HG03439 (cell line): ENCODE data around the gene CDH13.

Source experiments
- ATAC-seq: cut with Tn5 transposase; IDR thresholded peaks from one replicate; pipeline ENCODE4 v1.9.1; 2021; ENCODE audit warnings: mild to moderate bottlenecking, moderate library complexity; ENCODE audit not compliant: unreplicated experiment

Gene CDH13

DNA sequence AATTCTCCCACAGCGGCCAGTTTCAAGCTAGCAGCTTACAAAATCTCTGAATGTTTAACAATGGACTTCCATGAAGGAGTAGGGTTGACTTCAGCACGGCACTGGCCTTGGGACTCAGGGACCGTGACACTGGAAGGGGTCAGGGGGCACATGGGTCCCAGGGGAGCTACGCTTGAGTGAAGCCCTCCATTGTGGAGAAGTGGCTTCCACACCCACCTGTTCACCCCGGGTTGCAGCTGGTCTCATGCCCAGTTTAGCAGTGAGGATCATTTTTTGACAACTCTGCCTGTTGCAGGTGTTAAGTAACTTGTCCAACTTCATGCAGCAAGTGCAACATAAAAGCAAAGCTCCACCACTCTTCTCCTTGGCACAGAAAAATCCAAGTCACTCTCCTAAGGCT, 510.2 kb downstream of the CDH13 start:
- ATAC-seq = no peak

DNA sequence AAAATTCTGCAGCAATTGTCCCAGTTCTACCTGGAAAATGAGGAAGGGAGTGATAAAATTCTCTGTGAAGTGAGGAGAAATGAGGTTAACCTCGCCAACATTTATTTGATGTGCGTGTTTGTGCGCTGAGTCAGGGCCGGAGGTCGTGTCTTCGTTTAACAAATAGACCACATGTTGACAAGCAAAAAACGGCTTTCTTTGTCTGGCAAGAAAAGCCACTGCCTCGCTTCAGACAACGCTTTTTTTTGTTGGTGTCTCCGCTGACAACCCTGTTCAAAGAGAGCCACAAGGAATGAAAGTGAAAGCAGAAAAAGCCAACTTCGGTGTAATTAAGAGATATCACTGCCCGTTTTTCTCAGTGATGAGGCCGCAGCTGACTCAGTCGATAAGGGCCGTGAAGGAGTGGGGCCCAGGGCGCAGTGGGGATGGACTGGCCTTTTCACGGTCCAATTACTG, 510.6 kb downstream of the CDH13 start:
- ATAC-seq = no peak

DNA sequence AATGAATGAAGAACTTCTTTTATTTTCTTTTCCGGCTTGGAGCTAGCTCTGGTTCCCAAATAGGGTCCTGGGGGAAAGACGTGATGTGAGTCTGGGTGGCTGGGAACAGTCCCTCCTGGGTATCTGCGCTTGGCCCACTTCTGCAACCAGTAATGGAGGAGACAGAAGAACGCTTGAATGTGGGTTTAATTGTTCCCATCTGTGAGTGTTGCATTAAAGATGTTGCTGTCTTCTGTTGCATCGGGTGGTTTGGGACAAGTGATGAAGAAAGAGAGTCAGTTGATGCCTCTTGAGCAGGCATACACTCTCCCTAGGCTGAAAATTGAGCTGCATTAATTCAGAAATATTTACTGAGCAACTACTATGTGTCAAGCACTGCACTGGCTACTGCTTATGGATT, 511.1 kb downstream of the CDH13 start:
- no peak for ATAC-seq

DNA sequence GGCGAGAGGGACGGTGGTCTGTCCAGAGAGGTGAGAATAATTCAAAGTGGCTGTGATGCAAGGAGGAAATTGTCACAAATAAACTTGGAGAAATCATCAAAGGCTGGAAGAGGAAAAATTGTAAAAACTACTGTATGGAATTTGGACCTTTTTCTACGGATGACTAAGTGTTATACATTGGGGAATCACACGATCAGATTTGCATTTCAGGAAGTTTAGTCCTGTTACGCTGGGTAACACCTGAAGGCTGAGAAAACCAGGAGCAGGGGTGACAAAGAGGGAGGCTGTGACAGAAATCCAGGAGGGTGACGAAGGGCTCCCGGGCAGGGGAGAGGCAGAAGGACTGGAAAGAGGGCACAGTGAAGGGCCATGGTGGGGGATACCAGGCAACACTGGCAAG, 511.7 kb downstream of the CDH13 start:
- ATAC-seq = no peak

DNA sequence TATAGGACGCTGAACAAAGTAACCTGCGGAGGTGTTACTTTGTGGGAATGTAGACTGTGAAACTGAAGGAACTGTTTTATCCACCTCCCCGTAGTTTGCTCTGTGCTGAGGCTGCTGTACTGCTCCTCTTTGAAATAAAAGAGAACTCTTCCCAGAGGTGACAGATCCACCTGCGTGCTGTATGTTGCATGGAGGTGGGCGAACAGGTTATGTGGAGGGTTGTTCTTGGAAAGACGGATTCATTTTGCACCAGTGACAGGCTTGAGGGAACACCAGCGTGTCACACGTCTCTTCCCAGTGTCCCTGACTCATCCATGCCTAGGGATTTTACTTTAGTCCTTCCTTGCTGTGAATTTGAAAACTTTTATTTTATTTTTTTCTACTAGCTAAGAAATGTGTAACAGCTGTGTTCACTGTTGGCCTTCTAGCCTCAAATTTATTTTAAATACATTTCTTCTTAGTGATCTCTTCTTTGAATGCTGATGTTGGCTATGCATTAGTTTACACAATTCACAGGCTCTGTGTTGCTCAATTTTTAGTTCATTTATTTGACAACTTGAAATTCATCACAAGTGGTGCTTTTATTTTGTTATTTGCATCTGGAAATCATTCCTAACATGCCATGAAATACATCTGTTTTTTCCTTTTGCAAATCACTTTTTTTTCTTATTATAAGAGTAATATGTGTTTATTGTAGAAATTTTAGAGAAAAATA, 512.4 kb downstream of the CDH13 start:
- no peak for ATAC-seq

DNA sequence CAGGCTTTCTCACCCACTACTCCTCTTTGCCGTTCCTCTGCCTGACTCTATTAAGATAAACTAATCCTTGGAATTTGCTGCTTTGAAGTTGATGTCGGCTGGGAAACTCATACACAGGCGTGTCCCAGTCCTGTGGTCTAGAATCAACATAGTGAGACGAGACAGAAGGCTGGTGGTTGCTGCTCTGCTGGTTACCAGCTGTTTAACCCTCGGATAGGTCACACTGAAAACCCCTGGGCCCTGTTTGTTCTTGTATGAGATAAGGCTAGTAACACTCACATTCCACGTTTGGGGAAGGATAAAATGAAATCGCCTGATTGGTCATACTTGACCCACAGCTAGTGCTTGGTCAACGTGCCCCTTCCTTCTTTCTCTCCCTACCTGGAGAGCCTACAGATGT, 517.0 kb downstream of the CDH13 start:
- no peak for ATAC-seq

DNA sequence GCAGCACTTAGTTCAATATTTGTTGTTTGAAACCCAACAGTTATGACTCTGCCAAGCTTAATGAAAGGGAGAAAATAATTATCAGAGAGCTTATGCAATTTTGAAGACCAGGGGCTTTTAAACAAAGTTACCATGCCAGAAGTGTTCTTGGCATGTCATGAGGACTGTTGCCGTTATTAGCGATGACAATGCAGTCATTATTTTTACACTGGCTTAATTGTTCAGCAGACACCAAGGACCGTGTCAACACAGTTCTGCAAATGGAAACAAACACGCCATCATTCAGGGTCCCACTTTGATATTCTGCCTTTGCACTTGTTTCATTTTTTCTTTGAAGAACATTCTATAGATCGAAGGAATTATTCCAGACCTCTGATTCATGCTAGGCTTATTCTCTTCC, 518.5 kb downstream of the CDH13 start:
- no peak for ATAC-seq

DNA sequence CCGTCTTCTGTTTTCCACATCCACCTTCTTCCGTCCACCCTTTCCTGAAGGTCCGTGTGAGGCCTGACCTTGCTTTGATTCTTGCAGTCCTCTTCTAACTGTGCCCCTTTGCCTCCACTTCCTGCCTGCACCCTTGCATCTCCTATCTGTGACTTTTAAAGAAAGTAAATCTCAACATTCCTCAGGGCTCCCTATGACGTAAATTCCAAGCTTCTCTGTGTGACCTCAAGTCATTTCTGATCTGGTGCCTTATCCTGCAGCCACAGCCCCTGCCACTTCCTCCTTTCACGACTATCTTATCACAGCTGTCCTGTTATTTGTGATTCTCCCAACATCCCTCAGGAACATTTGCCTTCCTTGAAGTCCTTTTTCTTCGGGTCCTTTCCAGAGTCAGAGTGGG, 520.5 kb downstream of the CDH13 start:
- ATAC-seq = no peak

DNA sequence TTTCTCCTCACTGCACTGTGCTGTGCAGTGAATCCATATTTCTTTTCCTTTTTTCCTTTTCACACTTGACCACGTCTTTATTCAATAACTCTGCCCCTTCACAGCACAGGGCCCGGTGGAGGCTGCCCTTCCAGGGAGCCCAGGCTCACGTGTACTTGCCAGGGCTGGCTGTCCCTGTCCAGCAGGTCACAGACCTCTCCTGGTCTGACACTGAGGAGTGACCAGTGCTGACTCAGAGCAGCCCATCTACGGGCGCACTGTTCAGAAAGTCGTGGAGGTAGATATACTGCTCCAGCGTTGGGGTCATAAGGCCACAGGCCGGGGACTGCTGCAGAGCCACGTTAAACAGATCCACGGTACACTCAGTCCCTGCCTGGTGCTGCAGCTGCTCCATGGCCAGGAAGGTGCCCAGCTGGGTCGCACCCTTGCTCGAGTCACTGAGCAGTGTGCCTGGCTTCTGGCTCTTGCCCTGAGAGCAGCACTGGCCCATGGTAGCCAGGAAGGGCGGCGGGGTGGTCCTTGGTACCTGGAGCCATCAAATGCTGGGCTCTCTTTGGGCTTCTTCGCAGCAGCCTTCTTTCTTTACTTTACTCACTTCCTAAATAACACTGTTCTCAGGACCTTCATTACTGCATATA, 531.7 kb downstream of the CDH13 start:
- no peak for ATAC-seq

DNA sequence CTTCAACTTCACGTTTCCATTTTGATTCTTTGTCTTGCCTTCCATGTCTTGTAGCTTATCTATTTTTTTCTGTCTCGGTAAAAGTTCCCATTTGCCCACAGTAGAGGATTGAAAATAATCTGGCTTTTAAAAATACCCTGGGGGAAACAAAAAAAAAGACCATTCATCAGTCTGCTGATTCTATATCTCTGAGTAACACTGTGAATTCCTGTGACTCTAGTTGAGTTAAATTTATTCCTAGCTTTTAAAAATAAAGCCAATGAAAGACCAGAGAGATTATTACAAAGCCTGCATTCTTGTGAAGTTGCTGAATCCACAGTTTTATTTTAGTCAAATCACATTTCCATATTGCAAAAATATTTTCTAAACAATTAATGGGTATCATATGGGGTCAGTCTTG, 532.3 kb downstream of the CDH13 start:
- no peak for ATAC-seq

DNA sequence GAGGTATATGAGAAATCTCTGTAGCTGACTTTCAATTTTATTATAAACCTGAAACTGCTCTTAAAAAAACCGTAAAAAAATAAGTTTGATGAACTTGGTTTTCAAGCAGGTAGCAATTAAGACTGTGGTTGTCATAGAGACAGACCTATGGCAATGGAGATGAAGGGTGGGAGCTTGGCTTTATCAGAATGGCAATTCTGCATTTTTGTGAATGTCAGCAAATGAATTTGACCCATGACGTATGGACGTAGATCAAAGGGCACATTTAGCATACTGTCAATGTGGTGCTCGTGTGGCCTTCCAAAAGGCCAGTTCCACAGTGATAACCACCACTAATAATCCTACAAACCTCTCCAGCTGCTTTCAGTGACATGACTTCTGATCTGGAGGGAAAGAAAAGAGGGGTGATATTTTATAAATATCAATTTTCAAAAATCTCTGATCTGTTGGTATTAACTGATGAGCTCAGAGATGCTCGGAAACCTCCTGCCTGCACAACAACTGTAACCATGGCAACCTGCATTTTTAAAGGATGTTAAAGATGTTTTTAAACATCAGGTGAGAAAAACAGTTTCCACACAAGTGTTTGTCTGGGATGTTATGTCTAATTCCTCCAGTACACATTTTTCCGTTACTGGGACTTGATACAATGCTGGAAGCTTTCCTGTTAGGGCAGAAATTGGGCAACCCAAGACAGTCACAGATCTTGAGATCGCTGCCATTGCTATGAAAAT, 533.7 kb downstream of the CDH13 start:
- ATAC-seq = no peak

DNA sequence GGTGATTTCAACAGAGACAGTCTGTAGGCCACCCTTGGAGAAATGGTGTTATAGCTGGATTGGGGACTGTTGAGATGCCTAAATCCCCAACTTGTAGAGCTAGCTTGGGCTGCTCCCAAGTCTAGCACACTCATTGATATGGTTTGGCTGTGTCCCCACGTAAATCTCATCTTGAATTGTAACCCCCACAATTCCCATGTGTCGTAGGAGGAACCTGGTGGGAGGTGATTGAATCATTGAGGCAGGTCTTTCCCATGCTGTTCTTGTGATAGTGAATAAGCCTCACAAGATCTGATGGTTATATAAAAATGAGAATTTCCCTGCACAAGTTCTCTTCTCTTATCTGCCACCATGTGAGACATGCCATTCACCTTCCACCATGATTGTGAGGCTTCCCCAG, 536.0 kb downstream of the CDH13 start:
- ATAC-seq = no peak

DNA sequence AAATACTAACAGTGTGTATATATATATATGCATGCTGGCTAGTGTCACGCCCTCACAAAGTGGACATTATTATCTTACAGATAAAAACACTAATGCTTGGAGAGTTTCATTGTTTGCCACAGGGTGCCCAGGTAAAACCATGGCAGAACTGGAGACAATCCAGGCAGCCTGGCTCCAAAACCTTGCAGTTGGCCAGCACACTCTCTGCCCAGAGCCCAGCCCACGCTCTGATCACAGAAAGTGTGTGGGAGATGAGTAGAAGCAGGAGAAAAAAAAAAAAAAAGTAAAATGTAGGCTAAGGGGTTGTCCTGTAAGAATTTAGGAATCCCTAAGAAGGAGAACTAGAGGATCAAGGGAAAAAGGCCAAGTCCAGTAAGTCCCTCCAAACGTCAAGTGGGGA, 538.0 kb downstream of the CDH13 start:
- no peak for ATAC-seq

DNA sequence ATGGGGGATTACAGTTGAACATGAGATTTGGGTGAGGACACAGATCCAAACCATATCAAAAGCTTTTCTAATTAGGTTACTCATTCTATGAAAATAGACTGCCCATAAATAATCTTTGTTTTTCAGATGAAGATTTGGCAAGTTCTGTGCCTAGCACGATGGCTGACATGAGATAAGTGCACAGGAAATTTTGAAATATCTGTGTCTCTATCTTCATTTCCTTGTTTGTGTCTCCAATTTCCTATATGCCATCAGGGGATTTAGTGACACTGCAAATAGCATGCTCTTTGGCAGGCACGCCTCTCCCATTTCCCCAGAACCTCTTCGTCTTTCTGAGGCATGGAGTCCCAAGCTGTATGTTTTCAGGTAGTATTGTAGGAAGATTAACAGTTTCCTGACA, 544.6 kb downstream of the CDH13 start:
- no peak for ATAC-seq

DNA sequence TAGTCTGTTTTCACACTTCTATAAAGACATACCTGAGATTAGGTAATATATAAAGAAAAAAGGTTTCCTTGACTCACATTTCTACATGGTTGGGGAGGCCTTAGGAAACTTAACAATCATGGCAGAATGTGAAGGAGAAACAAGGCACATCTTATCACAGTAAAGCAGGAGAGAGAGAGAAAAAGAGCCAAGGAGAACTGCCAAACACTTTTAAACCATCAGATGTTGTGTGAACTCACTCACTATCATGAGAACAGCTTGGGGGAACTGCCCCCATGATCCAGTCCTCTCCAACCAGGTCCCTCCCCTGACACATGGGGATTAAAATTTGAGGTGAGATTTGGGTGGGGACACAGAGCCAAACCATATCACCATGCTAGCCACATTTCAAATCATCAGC, 547.9 kb downstream of the CDH13 start:
- no peak for ATAC-seq

DNA sequence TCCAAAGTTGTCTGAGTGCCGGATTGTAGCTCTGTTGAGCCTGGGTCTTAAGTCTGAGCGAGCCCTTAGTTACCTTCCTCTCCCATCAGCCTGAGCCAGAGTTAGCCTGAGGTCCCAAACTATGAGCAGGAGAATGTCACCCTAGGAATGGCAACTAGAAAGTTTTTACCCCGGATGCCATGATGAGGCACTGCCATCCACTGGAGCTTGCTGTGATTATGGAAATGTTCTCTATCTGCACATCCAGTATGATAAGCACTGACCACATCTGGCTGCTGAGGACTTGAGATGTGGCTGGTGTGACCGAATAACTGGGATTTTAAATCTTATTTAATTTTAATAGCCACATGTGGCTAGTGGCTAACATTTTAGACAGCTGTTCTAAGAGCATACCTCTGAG, 550.0 kb downstream of the CDH13 start:
- no peak for ATAC-seq

DNA sequence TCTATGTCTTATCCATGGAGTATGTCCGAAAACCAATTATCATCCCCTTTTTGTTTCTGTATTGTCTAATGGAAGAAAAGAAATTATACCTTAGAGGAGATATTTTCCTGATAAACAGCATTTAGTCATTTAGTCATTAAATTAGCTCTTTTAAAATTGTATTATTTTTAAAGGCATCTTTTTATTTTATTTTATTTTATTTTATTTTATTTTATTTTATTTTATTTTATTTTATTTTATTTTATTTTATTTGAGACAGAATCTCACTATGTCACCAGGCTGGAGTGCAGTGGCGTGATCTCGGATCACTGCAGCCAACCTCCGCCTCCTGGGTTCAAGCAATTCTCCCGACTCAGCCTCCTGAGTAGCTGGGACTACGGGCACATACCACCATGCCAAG, 559.1 kb downstream of the CDH13 start:
- no peak for ATAC-seq

DNA sequence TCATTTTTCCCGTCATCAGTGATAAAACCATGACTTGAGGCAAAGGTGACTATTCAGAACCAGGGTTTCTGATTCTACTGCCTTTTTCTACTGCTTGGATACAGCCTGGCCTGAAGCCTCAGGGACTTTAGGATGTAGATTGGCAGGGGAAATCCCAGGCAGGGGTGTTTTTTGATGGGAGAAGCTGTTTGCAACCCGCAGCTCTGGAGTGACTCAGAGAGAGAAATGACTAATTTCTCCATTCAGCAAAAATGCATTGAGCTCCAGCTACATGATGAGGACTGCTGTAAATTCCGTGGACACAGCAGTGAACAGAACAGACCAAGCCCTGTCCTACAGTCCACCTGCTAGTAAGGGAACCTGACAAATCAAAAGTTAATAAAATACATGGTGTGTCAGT, 560.6 kb downstream of the CDH13 start:
- ATAC-seq = no peak

DNA sequence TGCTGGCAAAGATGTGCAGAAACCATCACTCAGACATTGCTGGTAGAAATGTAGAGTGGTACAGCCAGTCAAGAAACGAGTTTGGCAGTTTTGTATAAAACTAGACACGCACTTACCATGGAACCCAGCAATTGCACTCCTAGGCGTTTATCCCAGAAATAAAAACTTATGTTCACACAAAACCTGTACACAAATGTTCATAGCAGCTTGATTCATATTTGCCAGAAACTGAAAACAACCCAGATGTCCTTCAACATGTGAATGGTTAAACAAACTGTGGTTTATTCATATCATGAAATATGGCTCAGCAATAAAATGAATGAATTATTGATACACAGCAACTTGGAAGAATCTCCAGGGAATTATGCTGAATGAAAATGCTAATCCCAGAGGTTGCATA, 570.0 kb downstream of the CDH13 start:
- ATAC-seq = no peak

DNA sequence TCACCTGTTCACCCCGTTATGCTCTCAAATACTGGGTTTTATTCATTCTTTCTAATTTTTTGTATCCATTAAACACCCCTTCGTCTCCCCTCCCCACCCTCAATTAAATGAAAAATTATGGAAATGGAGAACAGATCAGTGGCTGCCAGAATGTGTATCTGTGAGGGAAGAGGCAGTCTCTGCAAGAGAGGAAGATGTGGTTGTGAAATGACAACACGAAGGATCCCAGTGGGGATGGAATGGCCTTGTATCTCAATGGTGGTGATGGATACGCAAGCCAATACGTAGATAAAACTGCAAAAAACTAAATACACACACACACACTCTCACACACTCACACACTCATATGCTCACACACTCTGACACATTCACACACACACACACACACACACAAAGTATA, 570.7 kb downstream of the CDH13 start:
- no peak for ATAC-seq

DNA sequence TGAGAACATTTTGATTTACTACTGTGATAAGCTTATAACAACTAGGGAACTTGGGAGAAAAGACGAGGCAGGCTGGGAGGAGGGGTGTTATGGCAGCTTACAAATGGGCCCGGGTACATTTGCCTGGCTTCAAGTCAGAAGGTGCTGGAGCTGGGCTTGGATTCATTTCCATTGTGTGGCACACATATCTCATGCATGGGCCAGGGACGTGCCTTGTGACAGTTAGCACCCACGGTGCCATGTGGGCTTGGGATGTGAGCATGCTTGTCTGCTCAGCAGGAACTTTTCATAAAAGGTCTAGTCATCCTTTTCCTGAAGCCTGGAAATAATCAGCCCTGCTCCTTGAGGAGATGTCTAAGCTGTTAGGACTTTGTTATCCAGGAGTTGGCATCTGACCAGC, 572.2 kb downstream of the CDH13 start:
- ATAC-seq = no peak
